ENCODE data around the gene MYH4.

MYH4 gene

GRCh38 chr17:10474536-10474935 lies 5.2 kb upstream of the MYH4 start:
- no peaks in the 10 kb centered on the region for H3K4me1 ChIP-seq (ENCODE audit: control insufficient read depth, insufficient read depth, low read length, poor library complexity, severe bottlenecking)

GRCh38 chr17:10471858-10472257 lies 2.5 kb upstream of the MYH4 start:
- H3K4me1 ChIP-seq (ENCODE audit: control insufficient read depth, insufficient read depth, low read length, poor library complexity, severe bottlenecking): no peaks in the 10 kb centered on the region
- H3K36me3 ChIP-seq (ENCODE audit: control insufficient read depth, insufficient read depth, low read length): no peaks in the 10 kb centered on the region
- no peak overlapping the region for H3K27ac ChIP-seq (ENCODE audit: insufficient read depth, low read length, poor library complexity, severe bottlenecking)
- DNase-seq: no peak
- H3K27me3 ChIP-seq (replicated peaks; ENCODE audit: control insufficient read depth, insufficient read depth, low read length, poor library complexity, severe bottlenecking): no peaks in the 10 kb centered on the region
- no peak overlapping the region for H3K4me3 ChIP-seq (ENCODE audit: insufficient read depth, low read depth, low read length, poor library complexity, severe bottlenecking)
- no peaks in the 10 kb centered on the region for H3K9me3 ChIP-seq (ENCODE audit: control insufficient read depth, low read length)

More at GRCh38 chr17:10474536-10474935, 5.2 kb upstream of the MYH4 start:
- no peak for DNase-seq
- Histone ChIP-seq H3K27me3 (replicated peaks; ENCODE audit: control insufficient read depth, insufficient read depth, low read length, poor library complexity, severe bottlenecking) (no peaks in the 10 kb centered on the region), H3K36me3 (ENCODE audit: control insufficient read depth, insufficient read depth, low read length) (no peaks in the 10 kb centered on the region), H3K4me3 (ENCODE audit: insufficient read depth, low read depth, low read length, poor library complexity, severe bottlenecking) (no peak overlapping the region), H3K9me3 (ENCODE audit: control insufficient read depth, low read length) (no peaks in the 10 kb centered on the region), H3K27ac (ENCODE audit: insufficient read depth, low read length, poor library complexity, severe bottlenecking) (no peak overlapping the region)

- Histone ChIP-seq H3K36me3 (ENCODE audit: control insufficient read depth, insufficient read depth, low read length) (no peaks in the 10 kb centered on the region), H3K4me3 (ENCODE audit: insufficient read depth, low read depth, low read length, poor library complexity, severe bottlenecking) (no peak overlapping the region), H3K4me1 (ENCODE audit: control insufficient read depth, insufficient read depth, low read length, poor library complexity, severe bottlenecking) (no peaks in the 10 kb centered on the region), H3K9me3 (ENCODE audit: control insufficient read depth, low read length) (no peaks in the 10 kb centered on the region), H3K27me3 (replicated peaks; ENCODE audit: control insufficient read depth, insufficient read depth, low read length, poor library complexity, severe bottlenecking) (no peaks in the 10 kb centered on the region), H3K27ac (ENCODE audit: insufficient read depth, low read length, poor library complexity, severe bottlenecking) (no peak overlapping the region)
- DNase-seq: no peak
Observed at GRCh38 chr17:10463402-10463801, 6.0 kb downstream of the MYH4 start.

DNA sequence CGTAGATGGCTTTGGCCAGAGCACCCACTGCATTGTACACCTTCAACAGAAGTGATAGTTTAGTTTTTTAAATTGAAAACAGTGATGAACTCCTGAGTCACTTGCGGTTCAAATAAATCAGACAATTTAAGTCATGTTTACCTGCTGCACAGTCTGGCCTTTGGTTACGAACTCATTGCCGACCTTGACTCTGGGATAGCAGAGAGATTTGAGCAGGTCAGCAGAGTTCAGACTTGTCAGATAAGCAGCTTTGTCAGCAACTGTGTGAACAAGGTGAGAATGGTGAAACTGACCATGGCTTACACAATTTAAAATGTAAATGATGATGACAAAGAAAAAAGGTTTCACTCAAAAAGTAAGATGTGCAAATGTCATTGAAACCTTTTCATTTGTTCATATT lies 9.3 kb downstream of the MYH4 start:
- DNase-seq: no peak
- Histone ChIP-seq H3K27me3 (replicated peaks; ENCODE audit: control insufficient read depth, insufficient read depth, low read length, poor library complexity, severe bottlenecking) (no peaks in the 10 kb centered on the region), H3K36me3 (ENCODE audit: control insufficient read depth, insufficient read depth, low read length) (no peaks in the 10 kb centered on the region), H3K27ac (ENCODE audit: insufficient read depth, low read length, poor library complexity, severe bottlenecking) (no peak overlapping the region), H3K4me1 (ENCODE audit: control insufficient read depth, insufficient read depth, low read length, poor library complexity, severe bottlenecking) (no peaks in the 10 kb centered on the region), H3K4me3 (ENCODE audit: insufficient read depth, low read depth, low read length, poor library complexity, severe bottlenecking) (no peak overlapping the region), H3K9me3 (ENCODE audit: control insufficient read depth, low read length) (no peaks in the 10 kb centered on the region)

GRCh38 chr17:10458701-10459100 lies 10.7 kb downstream of the MYH4 start:
- Histone ChIP-seq H3K9me3 (ENCODE audit: control insufficient read depth, low read length) (no peaks in the 10 kb centered on the region), H3K27ac (ENCODE audit: insufficient read depth, low read length, poor library complexity, severe bottlenecking) (no peak overlapping the region), H3K27me3 (replicated peaks; ENCODE audit: control insufficient read depth, insufficient read depth, low read length, poor library complexity, severe bottlenecking) (no peaks in the 10 kb centered on the region), H3K4me1 (ENCODE audit: control insufficient read depth, insufficient read depth, low read length, poor library complexity, severe bottlenecking) (no peaks in the 10 kb centered on the region), H3K4me3 (ENCODE audit: insufficient read depth, low read depth, low read length, poor library complexity, severe bottlenecking) (no peak overlapping the region), H3K36me3 (ENCODE audit: control insufficient read depth, insufficient read depth, low read length) (no peaks in the 10 kb centered on the region)
- no peak for DNase-seq

- Histone ChIP-seq H3K4me3 (ENCODE audit: insufficient read depth, low read depth, low read length, poor library complexity, severe bottlenecking) (no peak overlapping the region), H3K4me1 (ENCODE audit: control insufficient read depth, insufficient read depth, low read length, poor library complexity, severe bottlenecking) (no peaks in the 10 kb centered on the region), H3K27me3 (replicated peaks; ENCODE audit: control insufficient read depth, insufficient read depth, low read length, poor library complexity, severe bottlenecking) (no peaks in the 10 kb centered on the region), H3K27ac (ENCODE audit: insufficient read depth, low read length, poor library complexity, severe bottlenecking) (no peak overlapping the region), H3K36me3 (ENCODE audit: control insufficient read depth, insufficient read depth, low read length) (no peaks in the 10 kb centered on the region), H3K9me3 (ENCODE audit: control insufficient read depth, low read length) (no peaks in the 10 kb centered on the region)
- DNase-seq: no peak
Observed at GRCh38 chr17:10457952-10458351, 11.4 kb downstream of the MYH4 start.

GRCh38 chr17:10447026-10447931 lies 22.1 kb downstream of the MYH4 start:
- Histone ChIP-seq H3K4me1 (ENCODE audit: control insufficient read depth, insufficient read depth, low read length, poor library complexity, severe bottlenecking) (no peaks in the 10 kb centered on the region), H3K27me3 (replicated peaks; ENCODE audit: control insufficient read depth, insufficient read depth, low read length, poor library complexity, severe bottlenecking) (no peaks in the 10 kb centered on the region), H3K9me3 (ENCODE audit: control insufficient read depth, low read length) (no peaks in the 10 kb centered on the region), H3K27ac (ENCODE audit: insufficient read depth, low read length, poor library complexity, severe bottlenecking) (no peak overlapping the region), H3K4me3 (ENCODE audit: insufficient read depth, low read depth, low read length, poor library complexity, severe bottlenecking) (no peak overlapping the region), H3K36me3 (ENCODE audit: control insufficient read depth, insufficient read depth, low read length) (no peaks in the 10 kb centered on the region)
- no peak for DNase-seq

GRCh38 chr17:10439816-10440215 lies 29.5 kb downstream of the MYH4 start:
- H3K27me3 ChIP-seq (replicated peaks; ENCODE audit: control insufficient read depth, insufficient read depth, low read length, poor library complexity, severe bottlenecking): no peaks in the 10 kb centered on the region
- no peak overlapping the region for H3K4me3 ChIP-seq (ENCODE audit: insufficient read depth, low read depth, low read length, poor library complexity, severe bottlenecking)
- no peak overlapping the region for H3K27ac ChIP-seq (ENCODE audit: insufficient read depth, low read length, poor library complexity, severe bottlenecking)
- no peak for DNase-seq
- H3K9me3 ChIP-seq (ENCODE audit: control insufficient read depth, low read length): no peaks in the 10 kb centered on the region
- H3K36me3 ChIP-seq (ENCODE audit: control insufficient read depth, insufficient read depth, low read length): no peaks in the 10 kb centered on the region
- no peaks in the 10 kb centered on the region for H3K4me1 ChIP-seq (ENCODE audit: control insufficient read depth, insufficient read depth, low read length, poor library complexity, severe bottlenecking)

DNA sequence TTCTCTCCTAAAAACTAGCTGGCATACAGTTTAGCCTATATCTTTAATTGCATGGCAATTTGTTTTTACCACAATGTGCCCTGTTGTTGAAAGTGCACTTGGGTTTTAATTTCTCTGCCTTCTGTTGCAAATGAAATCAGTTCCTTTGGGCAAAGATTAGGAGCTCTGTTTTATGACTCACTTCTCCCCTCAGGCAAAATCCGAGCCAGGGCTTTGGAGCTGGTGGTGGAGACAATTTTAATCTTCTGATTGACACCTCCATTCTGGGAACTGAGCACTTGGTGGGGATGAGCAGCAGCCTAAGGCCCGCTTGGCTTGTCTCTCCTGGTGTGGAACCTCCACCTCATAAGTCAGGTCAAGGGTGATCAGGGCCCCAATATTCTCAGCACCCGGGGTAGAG lies 34.3 kb downstream of the MYH4 start:
- no peak for DNase-seq
- no peaks in the 10 kb centered on the region for H3K9me3 ChIP-seq (ENCODE audit: control insufficient read depth, low read length)
- H3K27me3 ChIP-seq (replicated peaks; ENCODE audit: control insufficient read depth, insufficient read depth, low read length, poor library complexity, severe bottlenecking): no peaks in the 10 kb centered on the region
- H3K4me1 ChIP-seq (ENCODE audit: control insufficient read depth, insufficient read depth, low read length, poor library complexity, severe bottlenecking): no peaks in the 10 kb centered on the region
- H3K36me3 ChIP-seq (ENCODE audit: control insufficient read depth, insufficient read depth, low read length): no peaks in the 10 kb centered on the region
- H3K27ac ChIP-seq (ENCODE audit: insufficient read depth, low read length, poor library complexity, severe bottlenecking): no peak overlapping the region
- no peak overlapping the region for H3K4me3 ChIP-seq (ENCODE audit: insufficient read depth, low read depth, low read length, poor library complexity, severe bottlenecking)

- Histone ChIP-seq H3K36me3 (ENCODE audit: control insufficient read depth, insufficient read depth, low read length) (no peaks in the 10 kb centered on the region), H3K9me3 (ENCODE audit: control insufficient read depth, low read length) (no peaks in the 10 kb centered on the region), H3K4me1 (ENCODE audit: control insufficient read depth, insufficient read depth, low read length, poor library complexity, severe bottlenecking) (no peaks in the 10 kb centered on the region), H3K27ac (ENCODE audit: insufficient read depth, low read length, poor library complexity, severe bottlenecking) (no peak overlapping the region), H3K4me3 (ENCODE audit: insufficient read depth, low read depth, low read length, poor library complexity, severe bottlenecking) (no peak overlapping the region), H3K27me3 (replicated peaks; ENCODE audit: control insufficient read depth, insufficient read depth, low read length, poor library complexity, severe bottlenecking) (peaks cover 3% of the 10 kb centered on the region)
- DNase-seq: no peak
Observed at GRCh38 chr17:10429421-10430045, 39.8 kb downstream of the MYH4 start.
